ENCODE data around the gene NDOR1.

GRCh38 chr9:137240318-137240840 lies 34.9 kb downstream of the NDOR1 start:
- TF ChIP-seq RCOR1 (IDR thresholded peaks at IDR 0.05; ENCODE audit: low read depth, low read length): no peak
- no peak for TF ChIP-seq NR3C1 (IDR thresholded peaks at IDR 0.05)
- peak; percentile 52 for TF ChIP-seq POLR2A (IDR thresholded peaks at IDR 0.05; ENCODE audit: low read length)
- TF ChIP-seq CTCF (IDR thresholded peaks at IDR 0.05): peak; percentile 22; the same call in 1 of the 3 replicates
- no peak for TF ChIP-seq REST (IDR thresholded peaks at IDR 0.05)
- no peak for TF ChIP-seq NPAS2 (CRISPR knock-in tag; IDR thresholded peaks at IDR 0.05; ENCODE audit: borderline replicate concordance)
- TF ChIP-seq PBX3 (IDR thresholded peaks at IDR 0.05): no peak
- TF ChIP-seq KDM1A (IDR thresholded peaks at IDR 0.05; ENCODE audit: low read depth): no peak
- no peak for TF ChIP-seq HDAC2 (IDR thresholded peaks at IDR 0.05)
- no peak for TF ChIP-seq EP300 (IDR thresholded peaks at IDR 0.05)
- TF ChIP-seq PHF8 (IDR thresholded peaks at IDR 0.05; ENCODE audit: borderline replicate concordance, low read depth): peak; percentile 48; the same call in 1 of the 2 replicates
- no peak for TF ChIP-seq CBX2 (IDR thresholded peaks at IDR 0.05; ENCODE audit: borderline replicate concordance, low read depth)
- TF ChIP-seq HEYL (CRISPR knock-in tag; IDR thresholded peaks at IDR 0.05): no peak
- peak in 1 of 2 experiments; percentile 9; a peak in 2 of 5 replicates for TF ChIP-seq JUN (IDR thresholded peaks at IDR 0.05)
